HepG2 (cell line): ENCODE results near the gene NEDD4L. TPM values are rescaled to one million over a fixed set of nuclear protein-coding genes. Genes with fewer than 3 reads are reported as not detected.

ENCODE experiments used
- AGO2 ChIP-seq: fragments of 200-400 bp; formaldehyde crosslinking; optimal IDR thresholded peaks from 2 replicates; pipeline ENCODE3; 2017; ENCODE audit warnings: mild to moderate bottlenecking, low read depth, low read length, moderate library complexity
- GTF3A ChIP-seq: sonication (generic); formaldehyde crosslinking; conservative IDR thresholded peaks from 2 replicates; pipeline ENCODE4 v1.4.0; 2020; ENCODE audit warnings: mild to moderate bottlenecking, missing genetic modification reagents
- KLF15 ChIP-seq: sonication (generic); formaldehyde crosslinking; IDR thresholded peaks from 2 replicates; pipeline ENCODE4 v1.8.1; 2023; ENCODE audit warnings: borderline replicate concordance, mild to moderate bottlenecking, inconsistent platforms, missing genetic modification reagents, mixed read lengths
- POGZ ChIP-seq: sonication (generic); formaldehyde crosslinking; IDR thresholded peaks from 2 replicates; pipeline ENCODE4 v1.4.0; 2020; ENCODE audit warnings: mild to moderate bottlenecking, missing genetic modification reagents
- SKI ChIP-seq: fragments of 450-650 bp; IDR thresholded peaks from one replicate; pipeline ENCODE4 v1.6.1; 2018; ENCODE audit warnings: mild to moderate bottlenecking; ENCODE audit not compliant: partially characterized antibody
- STAG1 ChIP-seq: sonication (generic); formaldehyde crosslinking; IDR thresholded peaks from 2 replicates; pipeline ENCODE4 v1.4.0; 2020; ENCODE audit warnings: missing genetic modification reagents
- TEAD3 ChIP-seq: optimal IDR thresholded peaks from 2 replicates; pipeline ENCODE3; 2016; ENCODE audit warnings: borderline replicate concordance
- ZNF280D ChIP-seq: sonication (generic); formaldehyde crosslinking; IDR thresholded peaks from 2 replicates; pipeline ENCODE4 v1.5.1; 2020; ENCODE audit warnings: mild to moderate bottlenecking, missing genetic modification reagents
- ZNF646 ChIP-seq: sonication (generic); formaldehyde crosslinking; IDR thresholded peaks from 2 replicates; pipeline ENCODE4 v1.9.0; 2021; ENCODE audit warnings: mild to moderate bottlenecking, missing genetic modification reagents
- polyA plus RNA-seq, 8 experiments: library from polyadenylated mRNA; depleted of rRNA in 3 of 8; stranded (reverse) in 7 of 8; unstranded in 1 of 8; fragments of >200 nt; fragmentation: Illumina TruSeq in 4 of 8; extraction: Trizol in 4 of 8; gene quantifications; 2 replicates each; pipeline versions ENCODE4 v1.2.1 to v1.2.3, GENCODE V29; 2011 to 2016; ENCODE audit warnings: low read depth in 4 of 8, missing spikeins in 1 of 8, mixed read lengths in 1 of 8; ENCODE audit not compliant: insufficient read depth in 1 of 8
- total RNA-seq, 5 experiments: library from RNA; depleted of rRNA; stranded (reverse); fragments of >200 nt; fragmentation: Illumina TruSeq; extraction: Trizol; gene quantifications; 2 replicates each; pipeline ENCODE4 v1.2.3, GENCODE V29; 2016; ENCODE audit warnings: low read depth in 1 of 5
- TF ChIP-seq, protein P1 (sequence below): sonication (generic); formaldehyde crosslinking; IDR thresholded peaks from 2 replicates; pipeline ENCODE4 v1.4.0; 2020; ENCODE audit warnings: missing genetic modification reagents, mild to moderate bottlenecking, borderline replicate concordance
- TF ChIP-seq, protein P2 (sequence below): sonication (generic); formaldehyde crosslinking; IDR thresholded peaks from 2 replicates; pipeline ENCODE4 v1.4.0; 2020; ENCODE audit warnings: missing genetic modification reagents, low read depth, mild to moderate bottlenecking, borderline replicate concordance
- TF ChIP-seq, protein P3 (sequence below): sonication (generic); formaldehyde crosslinking; conservative IDR thresholded peaks from 2 replicates; pipeline ENCODE4 v1.4.0; 2020; ENCODE audit warnings: missing genetic modification reagents
- TF ChIP-seq, protein P4 (sequence below): sonication (generic); formaldehyde crosslinking; IDR thresholded peaks from 2 replicates; pipeline ENCODE4 v1.4.0; 2020; ENCODE audit warnings: mild to moderate bottlenecking, missing genetic modification reagents

The NEDD4L gene
- total and polyA plus RNA-seq, 2 of the 13 experiments (the other 11 are each of a cell fraction or from before 2014, with no cell fraction given): 168 to 390 TPM

DNA sequence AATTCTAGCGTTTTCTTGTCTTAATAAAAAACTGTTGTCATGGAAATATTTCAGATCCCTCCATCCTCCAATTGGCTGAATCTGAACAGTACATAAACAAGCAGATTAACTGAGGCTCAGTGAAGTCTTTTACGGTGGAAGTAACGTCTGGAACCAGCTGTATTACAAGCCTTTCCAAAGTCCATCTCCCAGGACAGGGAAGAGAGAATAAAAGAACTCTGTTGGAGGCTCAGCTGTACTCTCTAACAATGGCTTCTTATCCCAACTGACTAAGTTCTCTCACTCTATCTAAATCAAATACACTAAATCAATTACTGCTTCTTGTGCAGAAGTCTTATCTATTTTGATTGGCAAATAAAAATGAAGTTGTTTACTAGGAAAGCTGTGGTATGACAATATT is 19.9 kb upstream of the NEDD4L start (continued):
- TF ChIP-seq GTF3A (CRISPR knock-in tag): no peak
- TF ChIP-seq, protein P1, sequence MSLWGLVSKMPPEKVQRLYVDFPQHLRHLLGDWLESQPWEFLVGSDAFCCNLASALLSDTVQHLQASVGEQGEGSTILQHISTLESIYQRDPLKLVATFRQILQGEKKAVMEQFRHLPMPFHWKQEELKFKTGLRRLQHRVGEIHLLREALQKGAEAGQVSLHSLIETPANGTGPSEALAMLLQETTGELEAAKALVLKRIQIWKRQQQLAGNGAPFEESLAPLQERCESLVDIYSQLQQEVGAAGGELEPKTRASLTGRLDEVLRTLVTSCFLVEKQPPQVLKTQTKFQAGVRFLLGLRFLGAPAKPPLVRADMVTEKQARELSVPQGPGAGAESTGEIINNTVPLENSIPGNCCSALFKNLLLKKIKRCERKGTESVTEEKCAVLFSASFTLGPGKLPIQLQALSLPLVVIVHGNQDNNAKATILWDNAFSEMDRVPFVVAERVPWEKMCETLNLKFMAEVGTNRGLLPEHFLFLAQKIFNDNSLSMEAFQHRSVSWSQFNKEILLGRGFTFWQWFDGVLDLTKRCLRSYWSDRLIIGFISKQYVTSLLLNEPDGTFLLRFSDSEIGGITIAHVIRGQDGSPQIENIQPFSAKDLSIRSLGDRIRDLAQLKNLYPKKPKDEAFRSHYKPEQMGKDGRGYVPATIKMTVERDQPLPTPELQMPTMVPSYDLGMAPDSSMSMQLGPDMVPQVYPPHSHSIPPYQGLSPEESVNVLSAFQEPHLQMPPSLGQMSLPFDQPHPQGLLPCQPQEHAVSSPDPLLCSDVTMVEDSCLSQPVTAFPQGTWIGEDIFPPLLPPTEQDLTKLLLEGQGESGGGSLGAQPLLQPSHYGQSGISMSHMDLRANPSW (CRISPR knock-in tag): no peak
- TF ChIP-seq KLF15 (CRISPR knock-in tag): no peak
- TF ChIP-seq, protein P2, sequence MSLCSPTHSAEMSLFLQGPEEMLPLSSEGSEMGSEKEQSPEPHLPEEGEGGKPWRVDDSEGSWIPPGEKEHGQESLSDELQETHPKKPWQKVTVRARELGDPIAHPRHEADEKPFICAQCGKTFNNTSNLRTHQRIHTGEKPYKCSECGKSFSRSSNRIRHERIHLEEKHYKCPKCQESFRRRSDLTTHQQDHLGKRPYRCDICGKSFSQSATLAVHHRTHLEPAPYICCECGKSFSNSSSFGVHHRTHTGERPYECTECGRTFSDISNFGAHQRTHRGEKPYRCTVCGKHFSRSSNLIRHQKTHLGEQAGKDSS: no peak
- TF ChIP-seq, protein P3, sequence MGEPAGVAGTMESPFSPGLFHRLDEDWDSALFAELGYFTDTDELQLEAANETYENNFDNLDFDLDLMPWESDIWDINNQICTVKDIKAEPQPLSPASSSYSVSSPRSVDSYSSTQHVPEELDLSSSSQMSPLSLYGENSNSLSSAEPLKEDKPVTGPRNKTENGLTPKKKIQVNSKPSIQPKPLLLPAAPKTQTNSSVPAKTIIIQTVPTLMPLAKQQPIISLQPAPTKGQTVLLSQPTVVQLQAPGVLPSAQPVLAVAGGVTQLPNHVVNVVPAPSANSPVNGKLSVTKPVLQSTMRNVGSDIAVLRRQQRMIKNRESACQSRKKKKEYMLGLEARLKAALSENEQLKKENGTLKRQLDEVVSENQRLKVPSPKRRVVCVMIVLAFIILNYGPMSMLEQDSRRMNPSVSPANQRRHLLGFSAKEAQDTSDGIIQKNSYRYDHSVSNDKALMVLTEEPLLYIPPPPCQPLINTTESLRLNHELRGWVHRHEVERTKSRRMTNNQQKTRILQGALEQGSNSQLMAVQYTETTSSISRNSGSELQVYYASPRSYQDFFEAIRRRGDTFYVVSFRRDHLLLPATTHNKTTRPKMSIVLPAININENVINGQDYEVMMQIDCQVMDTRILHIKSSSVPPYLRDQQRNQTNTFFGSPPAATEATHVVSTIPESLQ (CRISPR knock-in tag): no peak
- TF ChIP-seq, protein P4, sequence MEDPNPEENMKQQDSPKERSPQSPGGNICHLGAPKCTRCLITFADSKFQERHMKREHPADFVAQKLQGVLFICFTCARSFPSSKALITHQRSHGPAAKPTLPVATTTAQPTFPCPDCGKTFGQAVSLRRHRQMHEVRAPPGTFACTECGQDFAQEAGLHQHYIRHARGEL (CRISPR knock-in tag): no peak
- no peak for TF ChIP-seq AGO2
- TF ChIP-seq ZNF646 (CRISPR knock-in tag): no peak
- TF ChIP-seq TEAD3 (CRISPR knock-in tag): no peak
- peak; percentile 60 for TF ChIP-seq POGZ
- TF ChIP-seq ZNF280D (CRISPR knock-in tag): no peak
- no peak for TF ChIP-seq SKI
- no peak for TF ChIP-seq STAG1 (CRISPR knock-in tag)
